Vagina (tissue), 2 donors: ENCODE results near the gene ZNF583.

ENCODE experiments used
- CTCF ChIP-seq, 3 experiments: fragments of 450-650 bp in 2 of 3; fragments of 200-600 bp in 1 of 3; sonication (generic) in 1 of 3; IDR thresholded peaks; one replicate each; pipeline ENCODE4 v1.5.1; 2017 to 2019; ENCODE audit warnings: antibody characterized with exemption in 3 of 3, mild to moderate bottlenecking in 2 of 3, moderate library complexity in 2 of 3
- POLR2A ChIP-seq, 2 donors: fragments of 450-650 bp; IDR thresholded peaks; one replicate each; pipeline ENCODE4 v1.6.1; 2017; ENCODE audit warnings: antibody characterized with exemption in 2 of 2, mild to moderate bottlenecking in 2 of 2, moderate library complexity in 2 of 2
- POLR2AphosphoS5 ChIP-seq, 2 donors: sonication (generic); formaldehyde crosslinking; IDR thresholded peaks; one replicate each; pipeline ENCODE4 v1.9.0; 2017; ENCODE audit warnings: antibody characterized with exemption in 2 of 2, mild to moderate bottlenecking in 2 of 2, low read depth in 1 of 2; ENCODE audit not compliant: insufficient read depth in 1 of 2

- no peak for TF ChIP-seq CTCF (IDR thresholded peaks at IDR 0.05)
- no peak for TF ChIP-seq POLR2AphosphoS5 (IDR thresholded peaks at IDR 0.05; ENCODE audit: insufficient read depth in 1 of 2, low read depth in 1 of 2)
- no peak for TF ChIP-seq POLR2A (IDR thresholded peaks at IDR 0.05)
Observed at GRCh38 chr19:56360841-56361240, 43.3 kb upstream of the ZNF583 start.
